ENCODE data around the gene FAM222B.

GRCh38 chr17:28875848-28876550, 33.4 kb upstream of the FAM222B start:
- TF ChIP-seq, protein P1, sequence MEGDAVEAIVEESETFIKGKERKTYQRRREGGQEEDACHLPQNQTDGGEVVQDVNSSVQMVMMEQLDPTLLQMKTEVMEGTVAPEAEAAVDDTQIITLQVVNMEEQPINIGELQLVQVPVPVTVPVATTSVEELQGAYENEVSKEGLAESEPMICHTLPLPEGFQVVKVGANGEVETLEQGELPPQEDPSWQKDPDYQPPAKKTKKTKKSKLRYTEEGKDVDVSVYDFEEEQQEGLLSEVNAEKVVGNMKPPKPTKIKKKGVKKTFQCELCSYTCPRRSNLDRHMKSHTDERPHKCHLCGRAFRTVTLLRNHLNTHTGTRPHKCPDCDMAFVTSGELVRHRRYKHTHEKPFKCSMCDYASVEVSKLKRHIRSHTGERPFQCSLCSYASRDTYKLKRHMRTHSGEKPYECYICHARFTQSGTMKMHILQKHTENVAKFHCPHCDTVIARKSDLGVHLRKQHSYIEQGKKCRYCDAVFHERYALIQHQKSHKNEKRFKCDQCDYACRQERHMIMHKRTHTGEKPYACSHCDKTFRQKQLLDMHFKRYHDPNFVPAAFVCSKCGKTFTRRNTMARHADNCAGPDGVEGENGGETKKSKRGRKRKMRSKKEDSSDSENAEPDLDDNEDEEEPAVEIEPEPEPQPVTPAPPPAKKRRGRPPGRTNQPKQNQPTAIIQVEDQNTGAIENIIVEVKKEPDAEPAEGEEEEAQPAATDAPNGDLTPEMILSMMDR (IDR thresholded peaks at IDR 0.05) = no peak
- TF ChIP-seq EZH2 (IDR thresholded peaks at IDR 0.05; ENCODE audit: borderline replicate concordance, insufficient read depth, low read depth, low read length, poor library complexity, severe bottlenecking) = no peak
